Right lobe of liver (tissue), 4 donors: ENCODE data around the gene GPR18.

Source experiments
- CTCF ChIP-seq, 4 donors: fragments of 200-600 bp in 3 of 4; fragments of 450-650 bp in 1 of 4; IDR thresholded peaks; one replicate each; pipeline versions ENCODE4 v1.5.1 to v1.8.0; 2016 to 2022; ENCODE audit warnings: antibody characterized with exemption in 4 of 4, mild to moderate bottlenecking in 2 of 4
- POLR2A ChIP-seq: fragments of 450-650 bp; IDR thresholded peaks from one replicate; pipeline ENCODE4 v1.6.1; 2017; ENCODE audit warnings: antibody characterized with exemption, mild to moderate bottlenecking
- donor health status: DM: no; HTN: no; CAD: no.
- donor health status: DM: no; HTN: no; CAD: no.
- donor health status: DM: no; HTN: yes; CAD: no.

- no peak for TF ChIP-seq POLR2A
- TF ChIP-seq CTCF (IDR thresholded peaks at IDR 0.05) = no peak
Measured at GRCh38 chr13:99272481-99272880, 14.3 kb upstream of the GPR18 start.
